ENCODE results near the gene TMEM62.

TMEM62 gene

GRCh38 chr15:43133430-43134156, at the start of gene TMEM62:
Gene TMEM62 (plus strand): TSS chr15:43133586. CDS start chr15:43133803, 217 bp downstream.
- FAIRE-seq: peak; percentile 97
- peak; percentile 87 for DNase-seq (ENCODE audit: insufficient read length, low spot score)

GRCh38 chr15:43085921-43086320, 47.5 kb upstream of the TMEM62 start:
- DNase-seq (ENCODE audit: insufficient read length, low spot score): no peak
- peak; percentile 31 for FAIRE-seq

GRCh38 chr15:43086551-43086950, 46.8 kb upstream of the TMEM62 start:
- no peak for FAIRE-seq
- DNase-seq (ENCODE audit: insufficient read length, low spot score): no peak

GRCh38 chr15:43091859-43092258, 41.5 kb upstream of the TMEM62 start:
- FAIRE-seq (no peak), DNase-seq (ENCODE audit: insufficient read length, low spot score) (no peak)

- FAIRE-seq (no peak), DNase-seq (ENCODE audit: insufficient read length, low spot score) (no peak)
Observed at GRCh38 chr15:43093026-43093425, 40.4 kb upstream of the TMEM62 start.

- no peak for DNase-seq (ENCODE audit: insufficient read length, low spot score)
- no peak for FAIRE-seq
Observed at GRCh38 chr15:43094416-43095030, 38.9 kb upstream of the TMEM62 start.

GRCh38 chr15:43095243-43095642, 38.1 kb upstream of the TMEM62 start:
- DNase-seq (ENCODE audit: insufficient read length, low spot score) (no peak), FAIRE-seq (no peak)

GRCh38 chr15:43095708-43096347, 37.6 kb upstream of the TMEM62 start:
- FAIRE-seq (no peak), DNase-seq (ENCODE audit: insufficient read length, low spot score) (no peak)

GRCh38 chr15:43096411-43096810, 37.0 kb upstream of the TMEM62 start:
- FAIRE-seq: no peak

GRCh38 chr15:43099105-43099845, 34.1 kb upstream of the TMEM62 start:
- DNase-seq (ENCODE audit: insufficient read length, low spot score) (no peak), FAIRE-seq (no peak)

More at GRCh38 chr15:43096411-43096810, 37.0 kb upstream of the TMEM62 start:
- DNase-seq (ENCODE audit: insufficient read length, low spot score): no peak

GRCh38 chr15:43100971-43101370, 32.4 kb upstream of the TMEM62 start:
- no peak for FAIRE-seq
- DNase-seq (ENCODE audit: insufficient read length, low spot score): no peak

GRCh38 chr15:43102187-43102586, 31.2 kb upstream of the TMEM62 start:
- no peak for FAIRE-seq

GRCh38 chr15:43103907-43104306, 29.5 kb upstream of the TMEM62 start:
- FAIRE-seq (no peak), DNase-seq (ENCODE audit: insufficient read length, low spot score) (no peak)

More at GRCh38 chr15:43102187-43102586, 31.2 kb upstream of the TMEM62 start:
- DNase-seq (ENCODE audit: insufficient read length, low spot score): no peak

GRCh38 chr15:43104426-43104825, 29.0 kb upstream of the TMEM62 start:
- no peak for FAIRE-seq

GRCh38 chr15:43105077-43105736, 28.2 kb upstream of the TMEM62 start:
- FAIRE-seq (no peak), DNase-seq (ENCODE audit: insufficient read length, low spot score) (no peak)

More at GRCh38 chr15:43104426-43104825, 29.0 kb upstream of the TMEM62 start:
- DNase-seq (ENCODE audit: insufficient read length, low spot score): no peak

- DNase-seq (ENCODE audit: insufficient read length, low spot score) (peak; percentile 82), FAIRE-seq (peak; percentile 91)
Observed at GRCh38 chr15:43105778-43106485, 27.5 kb upstream of the TMEM62 start, which contains the start of gene UBR1. Gene UBR1 (minus strand): TSS chr15:43106038. CDS start chr15:43106022, 16 bp downstream.

GRCh38 chr15:43106486-43106829, 26.9 kb upstream of the TMEM62 start:
- no peak for DNase-seq (ENCODE audit: insufficient read length, low spot score)

GRCh38 chr15:43107751-43108150, 25.6 kb upstream of the TMEM62 start:
- FAIRE-seq: no peak
- DNase-seq (ENCODE audit: insufficient read length, low spot score): no peak

More at GRCh38 chr15:43106486-43106829, 26.9 kb upstream of the TMEM62 start:
- no peak for FAIRE-seq

- FAIRE-seq: no peak
- no peak for DNase-seq (ENCODE audit: insufficient read length, low spot score)
Observed at GRCh38 chr15:43111354-43111753, 22.0 kb upstream of the TMEM62 start.

- FAIRE-seq (no peak), DNase-seq (ENCODE audit: insufficient read length, low spot score) (no peak)
Observed at GRCh38 chr15:43118286-43118685, 15.1 kb upstream of the TMEM62 start.

Measured in GM19239 (cell line).